T-cell (primary cell): Measurements from ENCODE around the gene RTP5. TPM values are rescaled to one million over a fixed set of nuclear protein-coding genes. Genes with fewer than 3 reads are reported as not detected.

ENCODE experiments used
- ATAC-seq, 4 experiments: fragments of 200-7000 bp in 3 of 4; fragments of 150-1000 bp in 1 of 4; cut with Tn5 transposase; replicated peaks in 1 of 4; 1 replicate in 3 of 4; 2 replicates in 1 of 4; pipeline ENCODE4 v1.10.0; 2021; ENCODE audit warnings: moderate library complexity in 3 of 4, mild to moderate bottlenecking in 2 of 4, moderate number of reproducible peaks in 1 of 4
- CTCF ChIA-PET, 2 donors: fragments of 300-600 bp; sonication (Branson Sonifier 250); formaldehyde crosslinking; loops; one replicate each; lab custom pipeline; 2022; ENCODE audit warnings: antibody characterized with exemption in 2 of 2; lab: Charles Lee
- POLR2A ChIA-PET, 2 donors: fragments of 300-600 bp; sonication (Branson Sonifier 250); formaldehyde crosslinking; loops; one replicate each; lab custom pipeline; 2022; ENCODE audit warnings: antibody characterized with exemption in 2 of 2; lab: Charles Lee
- DNase-seq, 35 experiments: peaks; one replicate each; pipeline versions ENCODE4 v3.0.0 to v3.0.0-alpha.2; 2013 to 2023
- H3K27ac ChIP-seq: one replicate; pipeline ENCODE4 v1.5.1; 2013; ENCODE audit warnings: low read length
- H3K27me3 ChIP-seq, 2 experiments: replicated peaks in 1 of 2; 1 replicate in 1 of 2; 2 replicates in 1 of 2; pipeline versions ENCODE4 v1.6.1 to v1.7.0; 2013; ENCODE audit warnings: low read length in 1 of 2, mixed read lengths in 1 of 2; ENCODE audit not compliant: control insufficient read depth in 2 of 2, insufficient read depth in 2 of 2; ENCODE audit errors: extremely low read depth in 1 of 2
- H3K36me3 ChIP-seq, 2 donors: 1 replicate in 1 of 2; 2 replicates in 1 of 2; pipeline versions ENCODE4 v1.6.1 to v1.7.0; 2013; ENCODE audit warnings: low read length in 1 of 2; ENCODE audit not compliant: control insufficient read depth in 2 of 2, insufficient read depth in 1 of 2; ENCODE audit errors: extremely low read depth in 1 of 2
- H3K4me1 ChIP-seq, 2 experiments: 1 replicate in 1 of 2; 2 replicates in 1 of 2; pipeline versions ENCODE4 v1.6.1 to v1.7.0; 2013; ENCODE audit warnings: low read length in 2 of 2, mixed read lengths in 1 of 2; ENCODE audit not compliant: insufficient read depth in 2 of 2, control insufficient read depth in 1 of 2; ENCODE audit errors: extremely low read depth in 1 of 2
- H3K4me3 ChIP-seq, 2 donors: 1 replicate in 1 of 2; 2 replicates in 1 of 2; pipeline versions ENCODE4 v1.5.1 to v1.7.0; 2013; ENCODE audit warnings: mild to moderate bottlenecking in 2 of 2, low read length in 1 of 2, moderate library complexity in 1 of 2; ENCODE audit not compliant: control insufficient read depth in 1 of 2; ENCODE audit errors: extremely low read depth in 1 of 2
- H3K9me3 ChIP-seq: 2 replicates; pipeline ENCODE4 v1.7.0; 2013
- H3K27ac Mint-ChIP-seq, 2 donors: one replicate each; pipeline ENCODE4 v1.8.0; 2020 to 2021; ENCODE audit warnings: mild to moderate bottlenecking in 2 of 2, mixed read lengths in 2 of 2
- H3K27me3 Mint-ChIP-seq, 2 donors: one replicate each; pipeline ENCODE4 v1.8.0; 2021 to 2022; ENCODE audit warnings: mixed read lengths in 2 of 2
- H3K36me3 Mint-ChIP-seq: one replicate; pipeline ENCODE4 v1.8.0; 2021; ENCODE audit warnings: mixed read lengths
- H3K4me1 Mint-ChIP-seq, 3 donors: one replicate each; pipeline ENCODE4 v1.8.0; 2020 to 2022; ENCODE audit warnings: mixed read lengths in 3 of 3, mild to moderate bottlenecking in 1 of 3
- H3K4me3 Mint-ChIP-seq, 3 donors: one replicate each; pipeline ENCODE4 v1.8.0; 2020 to 2022; ENCODE audit warnings: mild to moderate bottlenecking in 3 of 3, mixed read lengths in 3 of 3, moderate library complexity in 3 of 3
- H3K9me3 Mint-ChIP-seq, 3 donors: one replicate each; pipeline ENCODE4 v1.8.0; 2020 to 2022; ENCODE audit warnings: mixed read lengths in 3 of 3
- WGBS: methylation state at CpG from one replicate; pipeline ENCODE4 v1.1.5; 2013; ENCODE audit warnings: missing lambda C conversion rate; ENCODE audit not compliant: insufficient coverage; 5-methylcytosine and 5-hydroxymethylcytosine counted together
- total RNA-seq, 35 experiments: library from RNA in 6 of 35; stranded (reverse) in 6 of 35; fragments of 120-200 nt in 1 of 35; gene quantifications; one replicate each; pipeline versions ENCODE4 v1.2.1 to v1.2.4 and lab custom pipeline; 2013 to 2026

The RTP5 gene
- total RNA-seq, 5 donors from 2014 or later (not counting 1 experiment from before 2014, with no cell fraction given): 0.26 to 1.4 (median 1.3) TPM

- Mint-ChIP-seq H3K36me3 (no peaks in the 10 kb centered on the region), H3K27me3 (peaks cover 19 to 40% of the 10 kb centered on the region in 2 donors), H3K9me3 (no peaks in the 10 kb centered on the region), H3K4me1 (peaks cover 61 to 81% (median 68%) of the 10 kb centered on the region in 3 donors), H3K27ac (peak overlapping the region; percentile 55 to 64), H3K4me3 (peak overlapping the region in 2 of 3 donors; percentile 2 to 4)
- H3K27ac ChIP-seq: peak overlapping the region; percentile 38
- H3K4me3 ChIP-seq: peak overlapping the region in 1 of 2 donors; percentile 13
- DNase-seq (no peak), ATAC-seq (no peak)
- ChIA-PET CTCF (no interaction called here), POLR2A (no interaction called here)
- 64% methylated on average over 2 of the region's 2 CpGs for WGBS
- peaks cover 12 to 99% of the 10 kb centered on the region in 2 experiments for H3K4me1 ChIP-seq
- H3K36me3 ChIP-seq: no peaks in the 10 kb centered on the region
- no peaks in the 10 kb centered on the region for H3K9me3 ChIP-seq
- H3K27me3 ChIP-seq: peaks cover 0 to 36% of the 10 kb centered on the region in 2 experiments
These were observed 5.2 kb upstream of the RTP5 start for GRCh38 chr2:241864168-241864849.

GRCh38 chr2:241864850-241865213 is 4.7 kb upstream of the RTP5 start:
- no peak for ATAC-seq
- no peak for DNase-seq
- POLR2A ChIA-PET: no interaction called here
- H3K4me3 Mint-ChIP-seq: no peak overlapping the region
- H3K27me3 ChIP-seq: peaks cover 0 to 36% of the 10 kb centered on the region in 2 experiments
- H3K4me3 ChIP-seq: no peak overlapping the region
- no peaks in the 10 kb centered on the region for H3K9me3 Mint-ChIP-seq
- no peaks in the 10 kb centered on the region for H3K36me3 Mint-ChIP-seq
- H3K36me3 ChIP-seq: no peaks in the 10 kb centered on the region
- peaks cover 12 to 99% of the 10 kb centered on the region in 2 experiments for H3K4me1 ChIP-seq
- H3K27ac Mint-ChIP-seq: no peak overlapping the region
- no peaks in the 10 kb centered on the region for H3K9me3 ChIP-seq
- CTCF ChIA-PET: no interaction called here
- H3K27ac ChIP-seq: peak overlapping the region; percentile 38
- H3K4me1 Mint-ChIP-seq: peaks cover 57 to 79% (median 63%) of the 10 kb centered on the region in 3 donors
- WGBS: 95% methylated on average over 5 of the region's 5 CpGs
- H3K27me3 Mint-ChIP-seq: peaks cover 19 to 40% of the 10 kb centered on the region in 2 donors

- Mint-ChIP-seq H3K27me3 (peaks cover 19 to 40% of the 10 kb centered on the region in 2 donors), H3K9me3 (no peaks in the 10 kb centered on the region), H3K4me1 (peaks cover 56 to 75% (median 58%) of the 10 kb centered on the region in 3 donors), H3K4me3 (peak overlapping the region in 1 of 3 donors; percentile 46), H3K27ac (peak overlapping the region in 1 of 2 donors; percentile 41), H3K36me3 (no peaks in the 10 kb centered on the region)
- H3K4me1 ChIP-seq: peaks cover 10 to 99% of the 10 kb centered on the region in 2 experiments
- CTCF ChIA-PET: no interaction called here
- H3K36me3 ChIP-seq: no peaks in the 10 kb centered on the region
- 73% methylated on average over 3 of the region's 3 CpGs for WGBS
- ATAC-seq (no peak), DNase-seq (no peak)
- H3K9me3 ChIP-seq: no peaks in the 10 kb centered on the region
- POLR2A ChIA-PET: no interaction called here
- no peak overlapping the region for H3K4me3 ChIP-seq
- peak overlapping the region; percentile 38 for H3K27ac ChIP-seq
- H3K27me3 ChIP-seq: peaks cover 0 to 34% of the 10 kb centered on the region in 2 experiments
These were observed 4.0 kb upstream of the RTP5 start for GRCh38 chr2:241865416-241865956.

- Histone ChIP-seq H3K4me1 (peaks cover 10 to 99% of the 10 kb centered on the region in 2 experiments), H3K27me3 (peaks cover 0 to 31% of the 10 kb centered on the region in 2 experiments), H3K36me3 (no peaks in the 10 kb centered on the region), H3K9me3 (no peaks in the 10 kb centered on the region), H3K4me3 (no peak overlapping the region), H3K27ac (peak overlapping the region; percentile 86)
- Mint-ChIP-seq H3K27ac (peak overlapping the region in 1 of 2 donors; percentile 41), H3K4me3 (peak overlapping the region in 1 of 3 donors; percentile 46), H3K27me3 (peaks cover 18 to 37% of the 10 kb centered on the region in 2 donors), H3K4me1 (peaks cover 51 to 74% (median 59%) of the 10 kb centered on the region in 3 donors), H3K36me3 (no peaks in the 10 kb centered on the region), H3K9me3 (no peaks in the 10 kb centered on the region)
- peak in 1 of 35 experiments; percentile 34 for DNase-seq
- ChIA-PET POLR2A (no interaction called here), CTCF (interaction anchor here in 1 of 2 donors (0.6 kb wide), 1 partner anchor 1038 kb away, joined by 3 read pairs; no protein-coding TSS in a partner anchor)
- WGBS: 54% methylated on average over 25 of the region's 31 CpGs
- no peak for ATAC-seq
These were observed 3.4 kb upstream of the RTP5 start for GRCh38 chr2:241865957-241866789.

GRCh38 chr2:241866790-241867645 is 2.5 kb upstream of the RTP5 start:
- Histone ChIP-seq H3K4me1 (peaks cover 11 to 100% of the 10 kb centered on the region in 2 experiments), H3K36me3 (no peaks in the 10 kb centered on the region), H3K27ac (peak overlapping the region; percentile 86), H3K4me3 (peak overlapping the region in 1 of 2 donors; percentile 27), H3K9me3 (no peaks in the 10 kb centered on the region), H3K27me3 (peaks cover 0 to 29% of the 10 kb centered on the region in 2 experiments)
- Mint-ChIP-seq H3K9me3 (no peaks in the 10 kb centered on the region), H3K27ac (peak overlapping the region in 1 of 2 donors; percentile 55), H3K4me1 (peaks cover 43 to 68% (median 58%) of the 10 kb centered on the region in 3 donors), H3K4me3 (peak overlapping the region in 1 of 3 donors; percentile 84), H3K36me3 (no peaks in the 10 kb centered on the region), H3K27me3 (peaks cover 10 to 29% of the 10 kb centered on the region in 2 donors)
- ATAC-seq: no peak
- WGBS: 77% methylated on average over 25 of the region's 33 CpGs
- no peak for DNase-seq
- CTCF ChIA-PET: interaction anchor here (0.6 to 2.0 kb wide), 2 partner anchors 11 to 1039 kb away, joined by 3 to 9 read pairs; no protein-coding TSS in a partner anchor
- POLR2A ChIA-PET: interaction anchor here in 1 of 2 donors (1.9 kb wide), 1 partner anchor 104 kb away, joined by 9 read pairs; no protein-coding TSS in a partner anchor
